Right cardiac atrium (tissue), 5 donors: ENCODE data around the gene DLL4. TPM values are rescaled to one million over a fixed set of nuclear protein-coding genes. Genes with fewer than 3 reads are reported as not detected.
"Not testable (repeated sequence)": the region's sequence is repeated elsewhere in the genome, so short reads cannot be mapped to it uniquely, and the experiment has no call there.

ENCODE experiments used
- ATAC-seq, 2 donors: fragments of 200-7000 bp; cut with Tn5 transposase; one replicate each; pipeline versions ENCODE4 v1.8.0 to v1.9.1; 2020; ENCODE audit warnings: moderate library complexity in 2 of 2, mild to moderate bottlenecking in 1 of 2
- DNase-seq, 3 donors: peaks; one replicate each; pipeline ENCODE4 v3.0.0-alpha.2; 2020
- H3K27ac ChIP-seq: one replicate; pipeline ENCODE4 v1.5.1; 2013; ENCODE audit warnings: mild to moderate bottlenecking, low read length, control low read depth, moderate library complexity
- H3K27me3 ChIP-seq: one replicate; pipeline ENCODE4 v1.6.1; 2013; ENCODE audit not compliant: control insufficient read depth, insufficient read depth
- H3K4me1 ChIP-seq: one replicate; pipeline ENCODE4 v1.6.1; 2013; ENCODE audit warnings: low read length; ENCODE audit not compliant: control insufficient read depth, insufficient read depth
- H3K4me3 ChIP-seq: one replicate; pipeline ENCODE4 v1.5.1; 2013; ENCODE audit warnings: low read length, control low read depth
- H3K9me3 ChIP-seq: one replicate; pipeline ENCODE4 v1.6.1; 2013; ENCODE audit warnings: low read length; ENCODE audit not compliant: control insufficient read depth
- WGBS: extraction: QIAGEN DNeasy Blood & Tissue Kit; methylation state at CpG from one replicate; pipeline ENCODE4 v1.1.7; 2013; 5-methylcytosine and 5-hydroxymethylcytosine counted together
- intact Hi-C, 4 donors: fragments of 100-400 bp; cut with DNase I; formaldehyde crosslinking; loops; one replicate each; pipeline versions ENCODE4 v1.11.0 to v1.14.0; 2022 to 2023
- polyA plus RNA-seq: library from polyadenylated mRNA; stranded (reverse); fragments of 200-250 nt; gene quantifications from one replicate; pipeline ENCODE4 v1.2.3, GENCODE V29; 2013
- total RNA-seq, 4 donors: library from RNA; stranded (reverse); fragmentation: NEBNext Ultra II Directional; extraction: Animal tissue kit (Norgen Biotek cat#: 25700); gene quantifications; one replicate each; pipeline ENCODE4 v1.2.1, GENCODE V29; 2021
- donor health status: healthy with polysubstance abuse.
- donor health status: DM: no; HTN: yes; CAD: no.
- donor health status: DM: no; HTN: no; CAD: no.
- donor health status: DM: no; HTN: yes; CAD: no; lungs with severe emphysema.
- donor health status: DM: yes; HTN: yes; CAD: no.

DLL4 gene
- total and polyA plus RNA-seq, 5 donors: 5.9 to 14.4 (median 7.2) TPM

DNA sequence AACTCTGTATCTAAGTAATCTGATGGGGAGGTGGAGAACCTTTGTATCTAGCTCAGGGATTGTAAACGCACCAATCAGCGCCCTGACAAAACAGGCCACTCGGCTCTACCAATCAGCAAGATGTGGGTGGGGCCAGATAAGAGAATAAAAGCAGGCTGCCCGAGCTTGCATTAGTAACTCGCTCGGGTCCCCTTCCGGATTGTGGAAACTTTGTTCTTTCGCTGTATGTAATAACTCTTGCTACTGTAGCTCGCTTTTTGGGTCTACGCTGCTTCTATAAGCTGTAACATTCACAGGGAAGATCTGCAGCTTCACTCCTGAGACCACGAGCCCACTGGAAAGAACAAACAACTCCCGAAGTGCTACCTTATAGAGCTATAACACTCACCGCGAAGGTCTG, 33.2 kb downstream of the DLL4 start:
- DNase-seq, H3K27me3 ChIP-seq, H3K27ac ChIP-seq, H3K4me1 ChIP-seq, H3K4me3 ChIP-seq, H3K9me3 ChIP-seq, intact Hi-C loops, ATAC-seq: not testable (repeated sequence)
- 95% methylated on average over 14 of the region's 14 CpGs for WGBS

GRCh38 chr15:40963201-40963600, 34.1 kb downstream of the DLL4 start:
- ATAC-seq: no peak
- intact Hi-C loops: no loop called here
- WGBS: 89% methylated on average over 12 of the region's 12 CpGs
- H3K4me3 ChIP-seq: no peak overlapping the region
- H3K27ac ChIP-seq: no peak overlapping the region
- no peaks in the 10 kb centered on the region for H3K4me1 ChIP-seq
- H3K9me3 ChIP-seq: no peaks in the 10 kb centered on the region
- no peaks in the 10 kb centered on the region for H3K27me3 ChIP-seq
- no peak for DNase-seq

DNA sequence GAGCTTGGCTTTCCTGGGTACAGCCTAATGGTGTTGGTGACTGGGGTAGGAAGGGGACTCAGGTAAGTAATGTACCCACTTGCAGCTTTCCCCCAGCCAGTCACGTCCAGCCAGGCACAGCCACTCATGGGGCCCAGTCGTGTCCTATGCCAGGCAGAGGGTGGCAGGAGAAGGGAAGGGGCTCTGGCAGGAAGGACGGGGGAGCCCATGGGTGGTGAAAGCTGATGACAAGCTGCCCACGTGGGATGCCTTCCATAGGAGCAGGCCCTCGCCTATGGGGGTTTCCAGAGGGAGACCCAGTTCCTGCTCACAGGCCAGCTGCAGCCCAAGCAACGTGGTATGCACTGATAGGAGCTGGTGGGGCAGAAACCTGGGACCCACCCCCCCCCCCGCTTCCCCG, 34.9 kb downstream of the DLL4 start:
- no peak overlapping the region for H3K27ac ChIP-seq
- ATAC-seq (no peak), DNase-seq (no peak)
- intact Hi-C loops: no loop called here
- H3K4me3 ChIP-seq: no peak overlapping the region
- H3K9me3 ChIP-seq: no peaks in the 10 kb centered on the region
- H3K4me1 ChIP-seq: no peaks in the 10 kb centered on the region
- H3K27me3 ChIP-seq: no peaks in the 10 kb centered on the region
- 76% methylated on average over 8 of the region's 8 CpGs for WGBS

DNA sequence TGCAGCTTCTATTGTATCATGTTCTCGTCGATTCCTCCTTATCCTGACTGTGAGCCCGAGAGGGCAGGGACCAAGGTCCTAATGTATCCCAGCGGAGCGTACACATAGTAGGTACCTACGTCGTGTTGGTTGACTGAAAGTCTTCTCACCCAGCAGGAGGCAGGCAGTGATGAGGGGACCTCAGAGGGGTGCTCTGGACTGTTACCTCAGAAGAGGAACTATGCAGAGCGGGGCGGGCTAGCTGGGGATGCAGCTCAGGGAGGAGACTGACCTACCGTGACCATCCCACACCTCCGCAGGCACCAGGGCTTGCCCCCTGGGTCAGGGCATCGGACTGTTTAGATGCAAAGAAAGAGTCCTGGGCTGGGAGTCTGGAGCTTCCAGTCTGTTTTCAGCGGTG, 35.5 kb downstream of the DLL4 start:
- intact Hi-C loops: no loop called here
- 80% methylated on average over 13 of the region's 13 CpGs for WGBS
- DNase-seq: no peak
- Histone ChIP-seq H3K27me3 (no peaks in the 10 kb centered on the region), H3K4me1 (no peaks in the 10 kb centered on the region), H3K27ac (no peak overlapping the region), H3K9me3 (no peaks in the 10 kb centered on the region), H3K4me3 (no peak overlapping the region)
- ATAC-seq: no peak

- WGBS: 69% methylated on average over 7 of the region's 7 CpGs
- intact Hi-C loops: no loop called here
Observed at GRCh38 chr15:40968290-40969085, 39.3 kb downstream of the DLL4 start.

GRCh38 chr15:40969363-40969762, 40.2 kb downstream of the DLL4 start:
- no peaks in the 10 kb centered on the region for H3K9me3 ChIP-seq
- ATAC-seq (no peak), DNase-seq (no peak)
- H3K27me3 ChIP-seq: no peaks in the 10 kb centered on the region
- H3K4me3 ChIP-seq: no peak overlapping the region
- no peak overlapping the region for H3K27ac ChIP-seq
- WGBS: 91% methylated on average over 8 of the region's 8 CpGs
- H3K4me1 ChIP-seq: no peaks in the 10 kb centered on the region
- intact Hi-C loops: no loop called here

More at GRCh38 chr15:40968290-40969085, 39.3 kb downstream of the DLL4 start:
- no peak for DNase-seq
- no peak for ATAC-seq
- Histone ChIP-seq H3K27me3 (no peaks in the 10 kb centered on the region), H3K4me1 (no peaks in the 10 kb centered on the region), H3K27ac (no peak overlapping the region), H3K4me3 (no peak overlapping the region), H3K9me3 (no peaks in the 10 kb centered on the region)

GRCh38 chr15:40974879-40975278, 45.7 kb downstream of the DLL4 start:
- intact Hi-C loops: no loop called here
- Histone ChIP-seq H3K4me3 (no peak overlapping the region), H3K27me3 (no peaks in the 10 kb centered on the region), H3K27ac (no peak overlapping the region), H3K4me1 (no peaks in the 10 kb centered on the region), H3K9me3 (no peaks in the 10 kb centered on the region)
- no peak for DNase-seq
- ATAC-seq: peak in 1 of 2 donors; percentile 41
- WGBS: 77% methylated on average over 4 of the region's 4 CpGs

DNA sequence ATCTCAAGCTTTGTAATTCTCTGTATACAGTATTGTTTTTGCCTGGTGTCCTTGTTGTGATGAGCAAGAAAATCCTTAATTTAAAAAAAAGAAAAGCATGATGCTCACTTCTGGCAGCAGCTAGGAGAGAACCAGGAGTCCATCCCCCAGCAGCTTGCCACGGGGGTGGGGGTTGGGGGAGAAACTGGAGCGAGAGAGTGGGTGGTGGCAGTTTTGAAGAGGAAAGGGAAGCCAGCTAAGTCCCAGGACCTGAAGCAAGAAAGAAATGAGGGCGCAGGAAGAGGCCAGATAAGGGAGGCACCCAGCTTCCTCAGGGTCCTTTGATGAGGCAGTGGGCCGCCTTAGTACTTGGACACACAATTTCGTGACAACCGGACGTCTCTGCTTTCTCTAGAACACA, 47.7 kb downstream of the DLL4 start:
- Histone ChIP-seq H3K27ac (no peak overlapping the region), H3K27me3 (no peaks in the 10 kb centered on the region), H3K9me3 (no peaks in the 10 kb centered on the region), H3K4me3 (no peak overlapping the region), H3K4me1 (no peaks in the 10 kb centered on the region)
- DNase-seq (no peak), ATAC-seq (no peak)
- 66% methylated on average over 7 of the region's 7 CpGs for WGBS
- intact Hi-C loops: no loop called here

- intact Hi-C loops: no loop called here
- no peaks in the 10 kb centered on the region for H3K9me3 ChIP-seq
- H3K27me3 ChIP-seq: no peaks in the 10 kb centered on the region
- ATAC-seq (no peak), DNase-seq (no peak)
- no peaks in the 10 kb centered on the region for H3K4me1 ChIP-seq
- WGBS: 76% methylated on average over 2 of the region's 2 CpGs
- no peak overlapping the region for H3K27ac ChIP-seq
- no peak overlapping the region for H3K4me3 ChIP-seq
Observed at GRCh38 chr15:40978141-40978540, 49.0 kb downstream of the DLL4 start.

DNA sequence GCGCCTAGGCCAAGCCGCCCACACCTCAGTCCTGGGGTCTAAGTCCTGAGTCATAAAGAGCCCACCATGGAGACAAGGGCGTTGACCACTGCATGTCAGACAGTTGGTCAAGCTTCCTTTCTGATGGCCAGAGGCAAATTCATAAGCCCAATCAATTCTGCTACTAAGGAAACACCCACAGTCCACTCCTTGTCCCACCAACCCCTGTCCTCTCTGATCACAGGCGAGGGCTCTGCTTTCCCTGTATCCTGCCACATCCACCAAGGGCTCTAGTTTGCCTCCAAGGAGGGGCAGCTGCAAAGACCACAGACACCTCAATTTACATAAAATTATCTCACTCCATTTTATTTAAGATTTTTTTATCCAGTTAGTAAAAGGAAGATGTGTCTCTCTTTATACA, 49.4 kb downstream of the DLL4 start:
- H3K27ac ChIP-seq: no peak overlapping the region
- intact Hi-C loops: no loop called here
- H3K4me1 ChIP-seq: no peaks in the 10 kb centered on the region
- H3K27me3 ChIP-seq: no peaks in the 10 kb centered on the region
- no peak for DNase-seq
- no peak for ATAC-seq
- no peak overlapping the region for H3K4me3 ChIP-seq
- 94% methylated on average over 4 of the region's 4 CpGs for WGBS
- H3K9me3 ChIP-seq: no peaks in the 10 kb centered on the region

- WGBS: 70% methylated on average over 3 of the region's 3 CpGs
- ATAC-seq (no peak), DNase-seq (no peak)
- intact Hi-C loops: no loop called here
- Histone ChIP-seq H3K4me1 (no peaks in the 10 kb centered on the region), H3K4me3 (no peak overlapping the region), H3K27ac (no peak overlapping the region), H3K9me3 (no peaks in the 10 kb centered on the region), H3K27me3 (no peaks in the 10 kb centered on the region)
Observed at GRCh38 chr15:40981186-40981585, 52.0 kb downstream of the DLL4 start.

- Histone ChIP-seq H3K27me3 (no peaks in the 10 kb centered on the region), H3K27ac (no peak overlapping the region), H3K9me3 (no peaks in the 10 kb centered on the region), H3K4me3 (no peak overlapping the region), H3K4me1 (no peaks in the 10 kb centered on the region)
- WGBS: 71% methylated on average over 13 of the region's 13 CpGs
- intact Hi-C loops: no loop called here
- ATAC-seq (peak; percentile 69 to 84), DNase-seq (peak; percentile 51 to 78 (median 74))
Observed at GRCh38 chr15:40982855-40983254, 53.7 kb downstream of the DLL4 start.
